HG02884 (cell line): ENCODE measurements around the gene TNS2.
"Not testable (repeated sequence)": the region's sequence is repeated elsewhere in the genome, so short reads cannot be mapped to it uniquely, and the experiment has no call there.

ENCODE experiments used
- ATAC-seq: cut with Tn5 transposase; IDR thresholded peaks from one replicate; pipeline ENCODE4 v1.9.1; 2021; ENCODE audit warnings: mild to moderate bottlenecking, moderate library complexity; ENCODE audit not compliant: unreplicated experiment

Gene TNS2

DNA sequence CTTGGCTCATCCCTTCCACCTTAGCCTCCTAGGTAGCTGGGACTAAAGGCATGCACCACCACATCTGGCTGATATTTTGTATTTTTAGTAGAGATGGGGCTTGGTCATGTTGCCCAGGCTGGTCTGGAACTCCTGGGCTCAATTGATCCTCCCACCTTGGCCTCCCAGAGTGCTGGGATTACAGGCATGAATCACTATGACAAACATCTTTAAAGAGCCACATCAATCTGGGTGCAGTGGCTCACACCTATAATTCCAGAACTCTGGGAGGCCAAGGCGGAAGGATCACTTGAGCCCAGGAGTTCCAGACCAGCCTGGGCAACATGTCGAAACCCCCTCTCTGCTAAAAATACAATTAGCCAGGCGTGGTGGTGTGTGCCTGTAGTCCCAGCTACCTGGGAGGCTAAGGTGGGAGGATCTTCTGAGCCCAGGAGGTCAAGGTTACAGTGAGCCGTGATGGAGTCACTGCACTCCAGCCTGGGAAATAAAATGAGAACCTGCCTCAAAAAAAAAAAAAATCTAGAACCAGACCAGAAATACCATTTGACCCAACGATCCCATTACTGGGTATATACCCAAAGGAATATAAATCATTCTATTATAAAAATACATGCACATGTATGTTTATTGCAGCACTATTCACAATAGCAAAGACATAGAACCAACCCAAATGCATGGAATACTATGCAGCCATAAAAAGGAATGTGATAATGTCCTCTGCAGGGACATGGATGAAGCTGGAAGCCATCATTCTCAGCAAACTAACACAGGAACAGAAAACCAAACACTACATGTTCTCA, 45.1 kb downstream of the TNS2 start:
- ATAC-seq = not testable (repeated sequence)

- not testable (repeated sequence) for ATAC-seq
Measured at GRCh38 chr12:53095596-53095895, 45.7 kb downstream of the TNS2 start.

DNA sequence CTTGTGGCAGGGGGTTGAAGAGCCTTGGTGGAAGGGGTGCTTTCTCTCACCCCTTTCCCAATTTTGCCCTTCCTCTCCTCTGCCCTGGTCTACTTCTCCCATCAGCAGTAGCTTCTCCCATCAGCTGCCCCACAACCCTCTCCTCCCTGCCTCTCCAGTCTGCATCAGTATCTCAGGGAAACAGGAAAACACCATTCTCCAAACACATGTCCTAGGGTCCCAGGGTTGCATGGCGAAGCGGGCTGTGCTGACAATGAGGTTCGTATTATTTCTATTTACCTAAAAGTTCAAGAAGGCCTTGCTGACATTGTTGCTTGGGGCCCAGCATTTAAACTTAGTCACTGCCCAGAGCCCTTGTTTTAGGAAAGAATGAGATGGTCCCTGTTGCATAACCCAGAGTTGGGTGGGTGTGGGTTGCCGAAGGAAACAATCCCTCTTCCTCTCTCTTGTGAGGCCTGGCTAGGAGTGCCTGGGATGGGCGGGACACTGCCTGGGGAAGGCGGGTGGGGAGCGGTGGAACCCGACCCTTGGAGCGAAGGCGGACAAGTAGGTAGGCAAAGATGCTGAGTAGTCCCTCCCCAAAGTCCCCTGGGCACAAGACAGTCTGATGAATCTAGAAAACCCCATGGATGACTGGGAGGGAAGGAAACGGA, 46.4 kb downstream of the TNS2 start:
- no peak for ATAC-seq

DNA sequence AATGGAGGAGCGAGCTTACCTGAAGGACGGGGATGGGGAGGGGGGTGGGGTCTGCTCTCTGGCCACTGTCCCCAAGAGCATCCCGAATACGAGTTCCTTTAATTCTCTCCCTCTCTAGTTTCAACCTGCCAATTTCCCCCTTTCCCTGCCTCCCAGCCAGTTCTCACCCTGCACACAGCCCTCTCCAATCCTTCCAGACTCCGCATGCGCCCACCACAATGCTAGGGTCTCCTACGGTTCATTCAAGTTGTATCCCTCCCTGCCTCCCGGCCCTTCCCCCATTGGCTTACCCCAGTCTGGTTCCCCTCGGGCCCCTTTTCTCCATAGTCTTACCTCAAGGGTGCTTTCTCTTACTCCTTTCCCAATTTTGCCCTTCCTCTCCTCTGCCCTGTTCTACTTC, 46.9 kb downstream of the TNS2 start:
- no peak for ATAC-seq

DNA sequence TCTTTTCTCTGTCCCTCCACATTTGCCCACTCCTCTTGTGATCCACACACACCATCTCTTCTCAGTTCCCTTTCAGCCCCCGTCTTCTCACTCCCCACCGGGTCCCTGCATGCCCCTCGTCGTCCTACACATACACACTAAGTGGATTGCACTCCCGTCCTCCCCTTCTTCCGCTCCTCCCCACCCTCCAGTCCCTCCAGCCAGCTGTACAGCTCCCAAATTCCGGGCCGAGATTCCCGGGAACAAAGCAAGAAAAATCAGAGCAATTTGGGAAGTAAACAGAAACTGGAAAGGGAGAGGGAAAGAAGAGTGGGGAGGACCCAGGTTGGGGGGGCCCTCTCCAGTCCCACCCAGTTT, 47.3 kb downstream of the TNS2 start:
- no peak for ATAC-seq

- no peak for ATAC-seq
Measured at GRCh38 chr12:53097564-53098353, 47.9 kb downstream of the TNS2 start, which contains the start of gene IGFBP6. TSS of gene IGFBP6 (plus strand) at chr12:53097667. CDS start at chr12:53097718, 51 bp downstream.

GRCh38 chr12:53098354-53098981, 48.6 kb downstream of the TNS2 start:
- ATAC-seq = no peak

DNA sequence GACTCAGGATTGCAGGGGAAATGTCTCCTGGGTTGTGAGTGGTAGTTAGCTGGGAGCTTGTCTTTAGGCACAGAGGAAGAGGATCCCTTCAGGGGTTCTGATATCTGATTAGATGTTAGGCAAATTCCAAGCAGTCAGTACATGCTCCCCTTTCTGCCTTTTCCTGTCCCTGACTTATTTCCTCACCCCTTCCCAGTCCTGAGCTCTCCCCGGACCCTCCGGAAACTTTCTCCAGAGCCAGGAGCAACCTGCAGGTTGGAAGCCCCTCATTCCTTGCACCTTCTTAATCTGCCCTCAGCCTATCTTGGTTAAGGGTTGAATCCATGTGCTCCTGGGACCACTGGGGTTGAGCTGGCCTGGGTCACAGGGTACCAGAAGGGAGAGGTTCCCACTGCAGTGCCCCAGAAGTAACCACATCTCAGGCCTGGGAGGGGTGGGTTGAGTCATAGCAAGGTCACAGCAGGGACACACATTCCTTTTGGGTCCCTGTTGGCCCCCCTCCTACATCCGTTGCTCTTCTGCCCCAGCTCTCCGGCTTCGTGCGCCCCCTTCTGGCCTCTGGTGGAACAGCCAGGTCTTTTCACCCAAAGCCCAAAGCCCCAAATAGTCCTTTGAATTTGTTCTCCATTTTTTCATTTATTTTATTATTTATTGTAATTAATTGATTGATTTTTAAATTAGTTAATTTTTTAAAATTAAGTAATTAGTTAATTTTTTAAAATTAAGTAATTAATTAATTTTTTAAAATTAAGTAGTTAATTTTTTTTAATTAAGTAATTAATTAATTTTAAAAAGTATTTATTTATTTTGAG, 49.4 kb downstream of the TNS2 start:
- ATAC-seq = no peak

GRCh38 chr12:53100466-53101151, 50.7 kb downstream of the TNS2 start:
- no peak for ATAC-seq

DNA sequence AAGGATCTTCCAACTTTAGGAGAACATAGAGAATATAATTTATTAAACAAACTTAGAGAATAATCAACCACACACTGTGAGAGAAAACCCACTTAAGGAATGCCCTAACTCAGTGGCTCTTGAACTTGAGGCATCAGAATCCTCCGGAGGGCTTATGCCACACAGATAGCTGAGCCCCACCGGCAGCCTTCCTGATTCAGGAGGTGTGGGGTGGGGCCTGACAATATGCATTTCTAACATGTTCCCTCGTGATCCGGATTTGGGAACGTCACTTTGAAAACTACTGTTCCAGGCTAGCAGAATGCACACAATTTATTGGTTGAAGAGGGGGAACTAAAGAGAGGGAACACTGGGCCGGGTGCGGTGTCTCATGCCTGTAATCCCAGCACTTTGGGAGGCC, 51.4 kb downstream of the TNS2 start:
- ATAC-seq = no peak

- ATAC-seq = no peak
Measured at GRCh38 chr12:53101931-53102781, 52.3 kb downstream of the TNS2 start.

GRCh38 chr12:53102883-53103807, 53.3 kb downstream of the TNS2 start, which contains the start of gene SOAT2:
TSS of gene SOAT2 (plus strand) at chr12:53103486. CDS start at chr12:53103578, 92 bp downstream.
- ATAC-seq = no peak

- ATAC-seq = no peak
Measured at GRCh38 chr12:53103860-53104305, 54.0 kb downstream of the TNS2 start.

DNA sequence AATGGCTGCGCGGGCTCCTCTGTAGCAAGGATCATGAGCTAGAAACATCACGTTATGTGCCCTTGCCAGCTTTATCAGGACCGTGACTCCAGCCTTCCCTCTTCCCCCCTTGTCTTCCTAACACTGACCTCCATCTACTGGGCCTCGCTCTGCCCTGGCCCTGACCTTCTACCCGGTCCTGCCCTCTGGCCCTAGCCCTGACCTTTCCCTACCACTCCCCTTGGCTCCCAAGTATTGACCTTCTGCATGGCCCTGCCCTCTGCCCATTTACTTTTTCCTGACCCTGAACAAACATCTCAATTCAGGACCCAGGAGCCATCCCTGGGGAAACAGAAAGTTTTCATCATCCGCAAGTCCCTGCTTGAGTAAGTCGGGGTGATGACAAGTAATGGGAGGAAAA, 55.4 kb downstream of the TNS2 start:
- ATAC-seq = no peak

DNA sequence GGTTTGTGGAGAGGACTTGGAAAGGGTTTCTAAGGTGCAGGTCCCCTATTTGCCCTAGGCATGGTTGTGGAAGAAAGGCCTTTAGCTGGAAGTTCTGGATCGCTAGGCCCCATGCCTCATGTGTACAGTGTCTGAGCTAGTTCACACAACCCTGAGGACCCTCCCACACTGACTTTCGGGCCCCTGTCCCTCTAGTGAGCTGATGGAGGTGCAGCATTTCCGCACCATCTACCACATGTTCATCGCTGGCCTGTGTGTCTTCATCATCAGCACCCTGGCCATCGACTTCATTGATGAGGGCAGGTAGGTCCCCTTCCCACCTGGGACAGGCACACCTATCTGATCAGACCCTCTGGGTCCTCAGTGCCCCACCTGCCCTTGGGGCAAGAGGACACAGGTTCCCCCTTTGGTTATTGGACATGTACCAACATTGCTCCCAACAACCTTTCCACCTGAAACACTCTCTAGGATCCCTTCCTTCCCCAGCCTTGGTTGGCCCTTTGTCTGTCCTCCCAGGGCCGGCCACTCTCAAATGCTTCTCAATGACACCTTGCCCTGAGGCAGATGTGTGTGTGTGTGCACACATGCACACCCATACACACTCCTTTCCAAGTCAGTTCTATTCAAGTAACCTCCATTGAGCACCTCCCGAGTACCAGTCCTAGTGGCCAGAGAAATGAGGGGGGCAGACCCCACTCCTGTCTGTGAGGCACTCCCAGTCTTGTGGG, 56.0 kb downstream of the TNS2 start:
- no peak for ATAC-seq

DNA sequence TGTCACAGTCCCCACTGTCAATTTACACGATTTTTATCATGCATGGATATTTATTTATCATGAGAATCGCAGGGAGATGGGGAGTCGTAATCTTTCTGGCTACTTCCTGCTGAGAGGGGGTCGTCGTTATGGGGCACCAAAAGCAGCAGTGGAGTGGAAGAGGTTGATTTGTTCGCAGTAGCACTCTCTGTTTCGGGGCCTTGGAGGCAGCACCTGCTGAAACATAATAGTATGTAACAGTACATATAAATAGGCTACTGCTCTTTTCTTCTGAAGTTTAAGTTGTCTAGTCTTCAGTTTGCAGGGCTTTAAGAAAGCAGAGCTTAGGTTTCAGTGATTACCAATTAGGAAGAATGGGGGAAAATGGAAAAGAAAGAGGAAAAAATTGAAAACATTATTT, 57.3 kb downstream of the TNS2 start:
- ATAC-seq = no peak

DNA sequence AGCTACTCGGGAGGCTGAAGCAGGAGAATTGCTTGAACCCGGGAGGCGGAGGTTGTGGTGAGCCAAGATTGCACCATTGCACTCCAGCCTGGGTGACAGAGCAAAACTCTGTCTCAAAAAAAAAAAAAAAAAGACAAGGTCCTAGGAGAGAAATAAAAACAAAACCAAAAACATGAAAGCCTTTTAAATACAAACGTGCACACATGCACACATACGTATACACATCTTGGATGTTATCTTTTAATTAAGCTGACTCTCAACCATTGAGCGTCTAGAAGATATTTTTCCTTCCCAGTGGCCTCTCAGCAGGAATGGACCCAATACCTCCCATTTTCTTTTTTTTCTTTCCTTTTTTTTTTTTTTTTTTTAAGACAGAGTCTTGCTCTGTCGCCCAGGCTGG, 62.6 kb downstream of the TNS2 start:
- not testable (repeated sequence) for ATAC-seq
